Ovary (tissue), 3 donors: ENCODE measurements around the gene UGCG.

Experiments used
- POLR2A ChIP-seq: fragments of 450-650 bp; IDR thresholded peaks from one replicate; pipeline ENCODE4 v1.6.1; 2017; ENCODE audit warnings: antibody characterized with exemption, mild to moderate bottlenecking, moderate library complexity
- TF ChIP-seq, protein P1 (sequence below), 3 donors: fragments of 450-650 bp in 2 of 3; fragments of 200-600 bp in 1 of 3; IDR thresholded peaks; one replicate each; pipeline versions ENCODE4 v1.5.1 to v1.8.0; 2016 to 2022; ENCODE audit warnings: antibody characterized with exemption in 3 of 3, mild to moderate bottlenecking in 1 of 3
- donor health status: DM: no; HTN: no; CAD: no.

DNA sequence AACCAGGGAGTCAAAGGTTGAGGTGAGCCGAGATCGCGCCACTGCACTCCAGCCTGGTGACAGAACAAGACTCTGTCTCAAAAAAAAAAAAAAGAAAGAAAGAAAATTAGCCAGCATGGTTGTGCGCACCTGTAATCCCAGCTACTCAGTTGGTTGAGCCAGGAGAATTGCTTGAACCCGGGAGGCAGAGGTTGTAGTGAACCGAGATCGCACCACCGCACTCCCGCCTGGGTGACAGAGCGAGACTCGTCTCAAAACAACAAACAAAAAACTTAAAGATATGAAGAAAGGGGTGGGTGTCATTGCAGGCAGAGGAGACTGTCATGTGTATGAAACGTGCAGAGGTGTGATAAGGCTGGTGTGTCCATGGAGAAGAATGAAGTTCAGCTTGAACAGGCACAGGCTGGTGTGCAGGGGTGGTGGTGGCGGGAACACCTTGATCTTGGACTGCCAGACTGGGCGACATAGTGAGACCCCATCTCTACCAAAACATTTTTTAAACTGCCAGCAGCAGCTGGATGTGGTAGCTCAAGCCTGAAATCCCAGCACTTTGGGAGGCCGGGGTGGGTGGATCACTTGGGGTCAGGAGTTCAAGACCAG lies 69.6 kb downstream of the UGCG start:
- TF ChIP-seq, protein P1, sequence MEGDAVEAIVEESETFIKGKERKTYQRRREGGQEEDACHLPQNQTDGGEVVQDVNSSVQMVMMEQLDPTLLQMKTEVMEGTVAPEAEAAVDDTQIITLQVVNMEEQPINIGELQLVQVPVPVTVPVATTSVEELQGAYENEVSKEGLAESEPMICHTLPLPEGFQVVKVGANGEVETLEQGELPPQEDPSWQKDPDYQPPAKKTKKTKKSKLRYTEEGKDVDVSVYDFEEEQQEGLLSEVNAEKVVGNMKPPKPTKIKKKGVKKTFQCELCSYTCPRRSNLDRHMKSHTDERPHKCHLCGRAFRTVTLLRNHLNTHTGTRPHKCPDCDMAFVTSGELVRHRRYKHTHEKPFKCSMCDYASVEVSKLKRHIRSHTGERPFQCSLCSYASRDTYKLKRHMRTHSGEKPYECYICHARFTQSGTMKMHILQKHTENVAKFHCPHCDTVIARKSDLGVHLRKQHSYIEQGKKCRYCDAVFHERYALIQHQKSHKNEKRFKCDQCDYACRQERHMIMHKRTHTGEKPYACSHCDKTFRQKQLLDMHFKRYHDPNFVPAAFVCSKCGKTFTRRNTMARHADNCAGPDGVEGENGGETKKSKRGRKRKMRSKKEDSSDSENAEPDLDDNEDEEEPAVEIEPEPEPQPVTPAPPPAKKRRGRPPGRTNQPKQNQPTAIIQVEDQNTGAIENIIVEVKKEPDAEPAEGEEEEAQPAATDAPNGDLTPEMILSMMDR (IDR thresholded peaks at IDR 0.05): no peak
- TF ChIP-seq POLR2A: no peak
